Kidney epithelial cell (primary cell): ENCODE data around the gene HERC4. TPM values are rescaled to one million over a fixed set of nuclear protein-coding genes. Genes with fewer than 3 reads are reported as not detected.

ENCODE experiments used
- DNase-seq: peaks from one replicate; pipeline ENCODE4 v3.0.0-alpha.2; 2010; ENCODE audit warnings: low read depth
- H3K27me3 ChIP-seq: 2 replicates; pipeline ENCODE4 v1.6.0; 2011; ENCODE audit warnings: low read length; ENCODE audit not compliant: control insufficient read depth, insufficient read depth
- H3K36me3 ChIP-seq: 2 replicates; pipeline ENCODE4 v1.5.1; 2011; ENCODE audit warnings: low read length; ENCODE audit not compliant: control insufficient read depth, insufficient read depth
- H3K4me3 ChIP-seq: 2 replicates; pipeline ENCODE4 v1.5.1; 2011; ENCODE audit warnings: low read depth, mild to moderate bottlenecking, control low read depth, low read length
- total RNA-seq: library from RNA; depleted of rRNA; stranded (reverse); fragments of >200 nt; gene quantifications from 2 replicates; pipeline ENCODE4 v1.2.3, GENCODE V29; 2015
- TF ChIP-seq, protein P1 (sequence below): IDR thresholded peaks from 2 replicates; pipeline ENCODE4 v1.5.1; 2011; ENCODE audit warnings: mild to moderate bottlenecking, moderate library complexity, low read length, control low read depth, inconsistent platforms; ENCODE audit not compliant: insufficient read depth, poor library complexity, severe bottlenecking

HERC4 gene
- total RNA-seq, 1 donor from 2014 or later: 28.5 TPM

DNA sequence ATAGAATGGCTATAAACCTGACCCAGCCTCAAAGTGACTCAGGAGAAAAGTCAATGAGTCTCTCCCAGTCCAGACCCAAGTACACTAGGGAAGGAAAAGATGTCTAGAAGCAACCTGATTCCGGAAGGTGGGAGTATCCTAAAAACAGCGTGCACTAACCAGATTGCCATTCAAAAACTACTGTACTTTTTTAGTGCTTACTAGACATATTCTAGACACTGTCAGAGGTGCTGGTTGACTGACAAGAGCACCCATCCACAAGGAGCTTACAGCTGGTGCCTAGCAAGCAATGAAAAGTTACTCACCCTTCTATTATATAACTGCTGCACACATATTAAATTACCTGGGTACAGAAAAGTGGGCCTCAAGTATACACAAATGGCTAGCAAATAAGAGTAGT is 109.6 kb downstream of the HERC4 start:
- H3K4me3 ChIP-seq: no peak overlapping the region
- no peaks in the 10 kb centered on the region for H3K27me3 ChIP-seq
- no peaks in the 10 kb centered on the region for H3K36me3 ChIP-seq
- TF ChIP-seq, protein P1, sequence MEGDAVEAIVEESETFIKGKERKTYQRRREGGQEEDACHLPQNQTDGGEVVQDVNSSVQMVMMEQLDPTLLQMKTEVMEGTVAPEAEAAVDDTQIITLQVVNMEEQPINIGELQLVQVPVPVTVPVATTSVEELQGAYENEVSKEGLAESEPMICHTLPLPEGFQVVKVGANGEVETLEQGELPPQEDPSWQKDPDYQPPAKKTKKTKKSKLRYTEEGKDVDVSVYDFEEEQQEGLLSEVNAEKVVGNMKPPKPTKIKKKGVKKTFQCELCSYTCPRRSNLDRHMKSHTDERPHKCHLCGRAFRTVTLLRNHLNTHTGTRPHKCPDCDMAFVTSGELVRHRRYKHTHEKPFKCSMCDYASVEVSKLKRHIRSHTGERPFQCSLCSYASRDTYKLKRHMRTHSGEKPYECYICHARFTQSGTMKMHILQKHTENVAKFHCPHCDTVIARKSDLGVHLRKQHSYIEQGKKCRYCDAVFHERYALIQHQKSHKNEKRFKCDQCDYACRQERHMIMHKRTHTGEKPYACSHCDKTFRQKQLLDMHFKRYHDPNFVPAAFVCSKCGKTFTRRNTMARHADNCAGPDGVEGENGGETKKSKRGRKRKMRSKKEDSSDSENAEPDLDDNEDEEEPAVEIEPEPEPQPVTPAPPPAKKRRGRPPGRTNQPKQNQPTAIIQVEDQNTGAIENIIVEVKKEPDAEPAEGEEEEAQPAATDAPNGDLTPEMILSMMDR: no peak
- DNase-seq: no peak

DNA sequence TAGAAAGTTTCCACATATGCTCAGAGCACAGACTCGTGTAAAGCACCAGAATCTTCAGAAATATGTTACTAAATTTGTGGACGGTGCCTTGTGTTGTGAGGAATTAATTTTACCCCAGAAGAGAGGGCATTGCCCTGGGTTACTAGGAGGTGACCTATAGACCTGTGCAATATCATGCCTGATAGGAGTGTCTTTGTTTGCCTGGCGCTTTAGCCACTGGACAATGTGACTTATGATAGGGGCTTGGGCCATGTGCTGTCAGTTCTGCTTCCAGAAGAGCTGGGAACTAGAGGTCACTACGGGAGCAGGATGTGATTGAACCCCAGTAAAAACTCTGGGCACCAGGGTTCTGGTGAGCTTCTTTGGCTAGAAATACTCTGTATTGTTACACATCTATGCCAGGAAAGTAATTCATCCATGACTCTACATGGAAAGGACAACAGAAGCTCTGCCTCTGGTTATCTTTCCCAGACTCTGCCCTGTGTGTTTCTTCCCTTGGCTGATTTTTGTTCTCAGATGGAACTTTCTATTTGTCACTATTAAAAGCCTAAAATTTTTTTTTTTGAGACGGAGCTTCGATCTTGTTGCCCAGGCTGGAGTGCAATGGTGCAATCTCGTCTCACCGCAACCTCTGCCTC is 115.1 kb downstream of the HERC4 start:
- no peak for DNase-seq
- Histone ChIP-seq H3K36me3 (no peaks in the 10 kb centered on the region), H3K4me3 (no peak overlapping the region), H3K27me3 (no peaks in the 10 kb centered on the region)
- TF ChIP-seq, protein P1: no peak

DNA sequence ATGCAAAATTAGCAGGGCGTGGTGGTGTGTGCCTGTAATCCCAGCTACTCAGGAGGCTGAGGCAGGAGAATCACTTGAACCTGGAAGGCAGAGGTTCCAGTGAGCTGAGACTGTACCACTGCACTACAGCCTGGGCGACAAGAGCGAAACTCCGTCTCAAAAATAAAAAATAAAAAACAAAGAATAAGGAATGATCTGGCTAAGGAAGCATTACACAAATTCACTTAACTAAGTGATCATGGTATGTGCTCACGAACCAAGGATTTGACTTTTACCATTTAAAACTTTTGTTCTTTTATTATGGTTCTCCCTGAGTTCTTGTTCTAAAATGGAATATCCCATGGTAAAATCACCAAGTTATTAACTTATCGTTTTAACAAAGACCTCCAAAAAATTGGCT is 119.5 kb downstream of the HERC4 start:
- Histone ChIP-seq H3K27me3 (no peaks in the 10 kb centered on the region), H3K36me3 (no peaks in the 10 kb centered on the region), H3K4me3 (no peak overlapping the region)
- DNase-seq: no peak
- TF ChIP-seq, protein P1: no peak

DNA sequence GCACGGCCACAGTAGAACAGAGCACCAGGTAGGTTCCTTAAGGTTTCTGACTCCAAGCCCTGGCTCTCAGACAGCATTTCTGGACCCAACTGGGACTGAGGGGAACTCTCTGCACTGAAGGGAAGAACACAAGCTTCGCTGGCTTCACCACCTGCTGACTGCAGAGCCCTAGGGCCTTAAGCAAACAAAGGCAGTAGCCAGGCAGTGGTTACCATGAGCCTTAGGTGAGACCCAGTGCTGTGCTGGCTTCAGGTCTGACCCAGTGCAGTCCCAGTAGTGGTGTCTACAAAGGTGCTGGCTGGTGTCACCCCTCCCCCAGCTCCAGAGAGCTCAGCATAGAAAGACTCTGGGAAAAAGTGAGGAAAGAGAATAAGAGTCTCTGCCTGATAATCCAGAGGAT is 131.2 kb downstream of the HERC4 start:
- TF ChIP-seq, protein P1: no peak
- H3K27me3 ChIP-seq: no peaks in the 10 kb centered on the region
- no peak overlapping the region for H3K4me3 ChIP-seq
- no peaks in the 10 kb centered on the region for H3K36me3 ChIP-seq
- no peak for DNase-seq

DNA sequence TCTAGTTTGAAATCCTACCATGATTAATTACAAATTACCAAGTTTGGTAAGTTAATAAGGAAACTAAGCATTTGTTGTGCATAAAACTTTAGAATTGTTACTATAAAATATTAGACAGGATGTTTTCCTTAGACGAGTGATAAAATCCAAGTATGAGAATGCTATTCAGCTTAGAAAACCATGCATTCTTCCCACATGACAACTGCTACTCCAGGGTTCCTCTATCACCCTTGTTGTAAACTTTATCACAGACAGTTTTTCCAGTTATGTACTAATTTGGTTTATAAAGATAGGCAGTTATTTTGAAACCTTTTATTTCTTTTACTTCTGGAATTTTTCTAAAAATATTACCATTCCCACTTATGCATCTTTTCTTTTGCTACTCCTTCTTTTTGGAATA is 138.7 kb downstream of the HERC4 start:
- Histone ChIP-seq H3K36me3 (peaks cover 2% of the 10 kb centered on the region), H3K27me3 (no peaks in the 10 kb centered on the region), H3K4me3 (no peak overlapping the region)
- DNase-seq: no peak
- TF ChIP-seq, protein P1: no peak

DNA sequence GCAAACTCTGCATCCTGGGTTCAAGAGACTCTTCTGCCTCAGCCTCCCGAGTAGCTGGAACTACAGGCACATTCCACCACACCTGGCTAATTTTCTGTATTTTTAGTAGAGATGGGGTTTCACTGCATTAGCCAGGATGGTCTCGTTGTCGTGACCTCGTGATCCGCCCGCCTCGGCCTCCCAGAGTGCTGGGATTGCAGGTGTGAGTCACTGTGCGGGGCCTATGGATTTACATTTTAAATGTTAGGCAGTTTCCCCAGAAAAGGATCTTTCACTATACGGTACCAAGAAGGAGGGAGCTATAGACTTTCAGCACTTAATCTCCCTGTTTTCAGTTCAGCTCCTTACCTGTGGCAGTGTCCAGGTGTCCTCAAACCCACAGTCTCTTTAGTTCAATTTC is 139.9 kb downstream of the HERC4 start:
- TF ChIP-seq, protein P1: no peak
- DNase-seq: no peak
- Histone ChIP-seq H3K4me3 (no peak overlapping the region), H3K27me3 (no peaks in the 10 kb centered on the region), H3K36me3 (peaks cover 2% of the 10 kb centered on the region)
